GM19035 (cell line): ENCODE data around the gene TPPP.
"Not testable (repeated sequence)": the region's sequence is repeated elsewhere in the genome, so short reads cannot be mapped to it uniquely, and the experiment has no call there.

Experiments used
- ATAC-seq: cut with Tn5 transposase; IDR thresholded peaks from one replicate; pipeline ENCODE4 v1.9.1; 2021; ENCODE audit not compliant: unreplicated experiment

The TPPP gene

GRCh38 chr5:678521-678920 lies 14.6 kb downstream of the TPPP start:
- not testable (repeated sequence) for ATAC-seq

- no peak for ATAC-seq
Measured at GRCh38 chr5:677131-678101, 15.7 kb downstream of the TPPP start.

GRCh38 chr5:676699-677076 lies 16.5 kb downstream of the TPPP start:
- ATAC-seq, result no peak

- no peak for ATAC-seq
Measured at GRCh38 chr5:675871-676698, 17.1 kb downstream of the TPPP start.

- no peak for ATAC-seq
Measured at GRCh38 chr5:675111-675870, 17.9 kb downstream of the TPPP start.

GRCh38 chr5:674630-675011 lies 18.5 kb downstream of the TPPP start:
- no peak for ATAC-seq

- ATAC-seq, result no peak
Measured at GRCh38 chr5:673831-674629, 19.1 kb downstream of the TPPP start.

GRCh38 chr5:673161-673830 lies 19.9 kb downstream of the TPPP start:
- ATAC-seq, result no peak

GRCh38 chr5:672329-673160 lies 20.6 kb downstream of the TPPP start:
- no peak for ATAC-seq

GRCh38 chr5:671459-672328 lies 21.5 kb downstream of the TPPP start:
- peak; percentile 46 for ATAC-seq

GRCh38 chr5:670396-671270 lies 22.5 kb downstream of the TPPP start:
- ATAC-seq, result no peak

GRCh38 chr5:669842-670395 lies 23.2 kb downstream of the TPPP start:
- no peak for ATAC-seq

- no peak for ATAC-seq
Measured at GRCh38 chr5:669111-669841, 23.9 kb downstream of the TPPP start.

GRCh38 chr5:668283-668995 lies 24.7 kb downstream of the TPPP start:
- ATAC-seq, result no peak

GRCh38 chr5:666816-667498 lies 26.2 kb downstream of the TPPP start:
- ATAC-seq, result no peak
